Activated CD8-positive, alpha-beta memory T cell treated with anti-CD3 and anti-CD28 coated beads for 48 hours (primary cell): ENCODE data around the gene PDXDC1.
"Not testable (repeated sequence)": the region's sequence is repeated elsewhere in the genome, so short reads cannot be mapped to it uniquely, and the experiment has no call there.

Experiments
- DNase-seq, 3 experiments: peaks; one replicate each; pipeline ENCODE4 v3.0.0-alpha.2; 2020; ENCODE audit warnings: low read depth in 2 of 3, low spot score in 2 of 3

Gene PDXDC1

DNA sequence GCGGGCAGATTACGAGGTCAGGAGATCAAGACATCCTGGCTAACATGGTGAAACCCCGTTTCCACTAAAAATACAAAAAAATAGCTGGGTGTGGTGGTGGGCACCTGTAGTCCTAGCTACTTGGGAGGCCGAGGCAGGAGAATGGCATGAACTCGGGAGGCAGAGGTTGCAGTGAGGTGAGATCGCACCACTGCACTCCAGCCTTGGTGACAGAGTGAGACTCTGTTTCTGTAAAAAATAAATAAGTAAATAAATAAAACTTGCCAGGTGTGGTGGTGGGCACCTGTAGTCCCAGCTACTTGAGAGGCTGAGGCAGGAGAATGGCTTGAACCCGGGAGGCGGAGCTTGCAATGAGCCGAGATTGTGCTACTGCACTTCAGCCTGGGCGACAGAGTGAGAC is 38.1 kb downstream of the PDXDC1 start:
- DNase-seq: not testable (repeated sequence)

DNA sequence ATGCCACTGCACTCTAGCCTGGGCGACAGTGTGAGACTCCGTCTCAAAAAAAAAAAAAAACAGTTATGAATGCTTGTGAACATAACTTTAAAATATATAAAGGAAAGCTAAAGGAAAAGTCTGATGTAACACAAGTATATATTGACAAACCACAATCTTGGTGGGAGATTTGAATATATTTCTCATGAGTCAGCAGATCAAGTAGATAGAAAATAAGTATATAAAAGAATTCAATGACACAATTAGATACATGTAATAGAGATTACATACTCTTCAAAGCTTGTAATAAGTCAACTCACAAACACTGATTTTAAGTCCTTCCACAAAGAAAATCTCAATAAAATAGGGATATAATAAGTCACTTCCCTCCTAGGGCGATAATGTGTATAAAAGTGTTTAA is 40.8 kb downstream of the PDXDC1 start:
- not testable (repeated sequence) for DNase-seq

DNA sequence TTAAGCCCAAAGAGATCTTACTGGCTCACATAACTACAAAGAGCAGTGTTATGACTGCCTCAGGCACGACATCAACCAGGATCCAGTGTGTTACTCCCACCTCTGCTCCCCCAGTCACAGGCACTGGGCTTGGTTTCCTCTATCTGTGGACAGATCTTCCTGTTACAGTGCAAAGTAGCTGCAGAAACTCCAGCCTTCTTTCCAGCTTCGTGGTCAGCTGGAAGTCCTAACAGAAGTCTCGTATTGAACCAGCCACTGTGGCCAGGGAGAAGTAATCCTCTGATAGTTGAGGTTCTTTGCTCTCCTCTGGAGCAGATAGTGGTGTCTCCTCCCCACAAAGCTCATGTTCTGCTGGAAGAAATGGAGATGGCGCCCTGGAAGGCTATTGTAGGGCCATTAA is 41.5 kb downstream of the PDXDC1 start:
- DNase-seq: not testable (repeated sequence)

DNA sequence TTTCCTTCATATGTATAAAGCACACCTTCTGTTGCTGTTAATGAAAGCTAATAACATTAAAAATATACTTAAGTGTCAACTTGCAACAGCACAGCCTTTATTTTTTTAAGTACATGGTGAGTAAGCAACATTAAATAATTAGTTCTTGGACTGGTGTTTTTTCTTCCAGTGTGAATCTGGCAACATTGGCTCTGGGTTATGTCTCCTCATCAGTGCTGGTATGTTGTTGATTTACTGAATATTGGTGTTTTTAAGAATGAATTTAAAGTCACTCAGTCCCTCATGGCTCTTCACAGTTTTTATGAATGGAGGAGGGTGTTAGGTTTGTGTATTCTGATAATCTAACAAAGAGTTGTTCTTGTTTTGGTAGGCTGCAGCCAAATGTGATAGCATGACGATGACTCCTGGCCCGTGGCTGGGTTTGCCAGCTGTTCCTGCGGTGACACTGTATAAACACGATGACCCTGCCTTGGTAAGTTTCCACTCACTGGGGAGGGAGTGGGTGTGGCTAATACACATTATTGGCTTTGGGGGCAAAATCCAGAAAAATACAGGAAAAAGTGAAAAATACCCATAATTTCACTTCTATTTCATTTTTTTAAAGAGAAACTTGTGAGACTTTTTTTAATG is 42.2 kb downstream of the PDXDC1 start:
- DNase-seq: not testable (repeated sequence)

DNA sequence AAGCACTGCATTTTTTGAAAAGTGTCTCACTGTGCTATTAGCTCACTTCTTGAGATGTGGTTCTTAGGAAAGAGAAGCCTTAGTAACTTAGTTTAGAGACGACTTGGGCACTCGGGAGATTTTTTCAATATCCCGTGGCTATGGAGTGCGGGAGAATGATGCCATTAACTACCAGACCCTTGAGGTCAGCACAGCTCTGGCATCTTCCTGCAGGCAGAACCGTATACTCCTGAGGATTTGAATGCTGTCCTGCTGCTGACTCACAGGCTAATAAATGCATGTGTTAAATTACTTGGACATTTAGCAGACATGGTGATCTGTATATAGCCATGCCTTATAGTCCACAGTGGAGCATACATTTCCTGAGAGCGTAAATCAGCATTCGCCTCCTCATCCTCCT is 46.6 kb downstream of the PDXDC1 start:
- not testable (repeated sequence) for DNase-seq

DNA sequence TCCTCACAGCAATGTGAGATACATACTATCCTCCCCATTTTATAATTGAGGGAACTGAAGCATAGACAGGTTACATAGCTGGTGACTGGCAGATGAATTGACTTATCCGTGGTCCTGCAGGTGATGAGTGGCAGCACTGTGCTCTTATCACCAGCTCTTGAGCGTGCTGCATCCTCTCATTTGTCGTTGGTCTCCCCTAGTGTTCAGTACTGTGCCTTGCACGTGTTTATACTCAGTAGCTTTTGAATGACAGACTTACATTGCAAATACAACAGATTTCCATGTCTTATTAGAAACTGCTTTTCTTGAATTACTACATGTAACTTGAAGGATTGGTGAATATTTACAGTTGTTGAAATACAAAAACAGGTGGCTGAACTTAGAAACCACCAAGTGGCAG is 47.4 kb downstream of the PDXDC1 start:
- DNase-seq: not testable (repeated sequence)

DNA sequence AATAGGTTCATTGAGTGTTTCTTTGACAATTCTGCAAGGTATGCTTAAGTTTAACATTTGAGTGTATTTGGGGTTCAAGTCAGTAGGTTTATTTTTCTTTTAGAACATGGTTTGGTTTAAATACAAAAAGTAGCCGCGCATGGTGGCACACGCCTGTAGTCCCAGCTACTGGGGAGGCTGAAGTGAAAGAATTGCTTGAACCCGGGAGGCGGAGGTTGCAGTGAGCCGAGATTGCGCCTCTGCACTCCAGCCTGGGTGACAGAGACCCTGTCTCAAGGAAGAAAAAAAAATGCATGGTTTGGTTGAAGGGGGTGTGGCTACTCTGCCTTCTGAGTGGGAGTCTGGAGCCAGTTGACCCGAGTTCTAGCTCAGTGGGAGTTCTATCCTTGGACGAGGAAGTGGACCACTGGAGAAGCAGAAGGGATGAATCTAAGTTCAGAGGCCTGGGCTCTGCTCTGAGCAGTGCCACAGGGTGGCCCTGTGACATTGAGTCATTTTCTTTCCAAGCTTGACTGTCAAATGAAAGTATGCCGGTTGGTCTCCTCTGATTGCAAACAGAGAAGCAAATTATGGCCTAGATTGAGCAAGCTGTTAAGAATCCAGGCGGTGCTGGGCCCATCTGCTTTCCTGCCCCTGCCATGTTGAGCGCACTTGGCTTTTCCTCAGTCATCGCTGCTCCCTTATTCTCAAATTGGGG is 48.7 kb downstream of the PDXDC1 start:
- DNase-seq: not testable (repeated sequence)

DNA sequence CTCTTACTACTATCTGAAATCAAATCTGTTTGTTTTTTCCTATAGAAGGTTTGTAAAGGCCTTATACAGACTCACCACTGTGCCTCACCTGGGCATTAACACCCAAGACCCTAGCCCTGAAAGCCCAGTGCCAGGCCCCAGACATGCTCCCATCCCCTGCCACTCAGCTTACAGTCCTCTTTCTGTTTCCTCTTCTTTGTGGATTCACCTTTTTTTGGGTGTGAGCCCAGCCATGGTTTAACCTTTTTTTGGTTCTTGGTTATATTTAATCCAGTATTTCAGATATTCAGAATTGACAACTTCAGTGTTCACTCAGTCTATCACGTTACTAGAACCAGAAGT is 50.0 kb downstream of the PDXDC1 start:
- DNase-seq: not testable (repeated sequence)

DNA sequence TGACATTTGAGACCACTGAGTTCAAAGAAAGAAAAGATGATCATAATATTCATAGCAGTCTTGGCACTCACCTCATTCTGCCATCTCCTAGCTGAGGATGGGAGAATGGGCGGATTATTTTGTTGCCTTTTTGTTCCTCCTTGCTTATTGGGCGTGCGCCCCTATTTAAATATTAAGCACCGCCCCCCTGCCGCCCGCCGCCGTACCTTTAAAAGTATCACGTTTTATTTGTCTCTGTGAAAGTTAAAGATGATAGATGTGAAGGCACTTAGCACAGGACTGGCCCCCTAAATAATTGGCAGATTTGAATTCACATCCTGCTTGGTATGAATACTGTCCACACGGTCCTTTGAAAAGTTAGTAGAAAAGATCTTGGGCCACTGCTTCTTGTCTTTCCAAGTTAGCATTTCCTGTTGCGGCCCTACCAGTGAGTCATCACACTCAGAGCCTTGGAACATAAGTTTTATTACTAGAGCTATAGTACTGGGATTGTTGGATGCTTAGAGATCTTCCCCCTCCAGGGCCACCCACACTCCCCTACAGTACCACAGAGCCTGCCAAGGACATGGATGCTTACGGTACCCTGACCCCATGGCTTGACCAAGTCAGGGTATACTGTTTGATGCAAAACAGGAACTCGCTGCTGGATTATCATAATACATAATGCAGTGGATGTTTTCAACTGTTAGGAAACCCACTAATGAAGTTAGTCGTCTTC is 50.6 kb downstream of the PDXDC1 start:
- DNase-seq: not testable (repeated sequence)

DNA sequence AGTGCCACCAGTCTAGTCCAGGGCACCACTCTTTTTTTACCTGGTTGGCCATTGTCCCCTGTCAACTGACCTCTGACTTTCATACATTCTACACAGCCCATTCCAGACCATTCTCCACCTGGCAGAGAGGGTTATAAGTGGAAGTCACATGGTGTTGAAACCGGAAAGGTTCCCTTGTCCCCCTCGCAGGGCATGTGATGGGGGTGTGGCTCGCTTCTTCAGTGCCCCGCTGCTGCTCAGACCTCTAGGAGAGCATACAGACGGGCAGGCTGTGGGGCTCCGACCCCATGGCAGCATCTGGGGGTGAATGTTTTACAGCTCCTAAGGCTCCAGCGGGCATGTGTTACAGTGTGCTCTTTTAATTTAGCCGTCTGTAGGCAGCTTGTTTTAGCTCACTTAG is 52.2 kb downstream of the PDXDC1 start:
- DNase-seq: not testable (repeated sequence)

DNA sequence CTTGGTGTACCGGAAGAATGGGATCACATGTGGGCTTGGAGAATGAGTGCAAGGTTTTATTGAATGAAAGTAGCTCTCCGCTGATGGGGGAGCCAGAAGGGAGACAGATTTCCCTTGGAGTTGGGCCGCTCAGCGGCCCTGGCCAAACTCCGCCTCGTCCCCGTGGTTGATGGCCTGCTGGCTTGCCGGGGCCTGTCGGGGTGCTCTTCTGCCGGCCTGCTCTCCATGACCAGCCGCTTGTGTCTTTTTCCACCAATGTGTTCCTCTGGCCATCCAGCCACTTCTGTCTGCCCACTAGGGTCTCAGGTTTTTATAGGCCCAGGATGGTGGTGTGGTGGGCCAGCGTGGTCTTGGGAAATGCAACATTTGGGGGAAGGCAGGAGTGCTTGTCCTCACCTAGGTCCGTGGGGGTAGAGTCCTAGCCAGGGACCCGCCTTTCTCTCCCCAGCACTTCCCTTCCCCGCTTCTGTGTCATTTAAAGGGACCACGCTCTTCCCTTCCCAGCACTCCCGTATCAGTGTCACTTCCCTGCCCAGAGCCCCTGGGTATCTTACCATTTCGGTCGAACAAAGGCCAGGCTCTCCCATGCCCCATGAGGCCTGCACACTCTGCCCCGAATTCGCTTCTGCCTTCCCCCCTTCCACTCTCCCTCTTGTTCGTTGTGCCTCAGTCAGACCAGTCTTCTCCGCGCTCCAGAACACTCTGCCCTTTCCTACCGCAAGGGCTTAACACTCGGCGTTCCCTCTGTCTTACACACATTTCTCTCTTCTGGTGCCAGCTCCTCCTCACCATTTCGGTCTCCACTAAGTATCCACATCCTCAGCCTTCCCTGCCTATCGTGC is 52.9 kb downstream of the PDXDC1 start:
- not testable (repeated sequence) for DNase-seq

DNA sequence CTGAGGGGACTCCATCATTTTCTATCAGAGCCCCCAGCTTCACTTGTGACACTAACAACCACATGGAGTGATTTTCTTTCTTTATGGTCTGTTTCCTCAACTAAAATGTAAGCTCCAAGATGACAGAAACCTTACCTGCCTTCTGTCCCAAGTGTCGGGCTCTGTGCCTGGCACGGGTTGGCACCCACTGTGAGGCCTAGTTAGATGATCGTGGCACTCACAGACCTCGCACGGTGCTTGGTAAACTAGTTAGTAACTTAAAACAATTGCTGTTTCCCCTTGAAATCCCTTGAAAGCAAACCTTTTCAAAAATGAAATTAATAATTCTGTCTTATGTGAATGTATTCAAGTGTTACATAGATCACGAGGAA is 53.5 kb downstream of the PDXDC1 start:
- not testable (repeated sequence) for DNase-seq

DNA sequence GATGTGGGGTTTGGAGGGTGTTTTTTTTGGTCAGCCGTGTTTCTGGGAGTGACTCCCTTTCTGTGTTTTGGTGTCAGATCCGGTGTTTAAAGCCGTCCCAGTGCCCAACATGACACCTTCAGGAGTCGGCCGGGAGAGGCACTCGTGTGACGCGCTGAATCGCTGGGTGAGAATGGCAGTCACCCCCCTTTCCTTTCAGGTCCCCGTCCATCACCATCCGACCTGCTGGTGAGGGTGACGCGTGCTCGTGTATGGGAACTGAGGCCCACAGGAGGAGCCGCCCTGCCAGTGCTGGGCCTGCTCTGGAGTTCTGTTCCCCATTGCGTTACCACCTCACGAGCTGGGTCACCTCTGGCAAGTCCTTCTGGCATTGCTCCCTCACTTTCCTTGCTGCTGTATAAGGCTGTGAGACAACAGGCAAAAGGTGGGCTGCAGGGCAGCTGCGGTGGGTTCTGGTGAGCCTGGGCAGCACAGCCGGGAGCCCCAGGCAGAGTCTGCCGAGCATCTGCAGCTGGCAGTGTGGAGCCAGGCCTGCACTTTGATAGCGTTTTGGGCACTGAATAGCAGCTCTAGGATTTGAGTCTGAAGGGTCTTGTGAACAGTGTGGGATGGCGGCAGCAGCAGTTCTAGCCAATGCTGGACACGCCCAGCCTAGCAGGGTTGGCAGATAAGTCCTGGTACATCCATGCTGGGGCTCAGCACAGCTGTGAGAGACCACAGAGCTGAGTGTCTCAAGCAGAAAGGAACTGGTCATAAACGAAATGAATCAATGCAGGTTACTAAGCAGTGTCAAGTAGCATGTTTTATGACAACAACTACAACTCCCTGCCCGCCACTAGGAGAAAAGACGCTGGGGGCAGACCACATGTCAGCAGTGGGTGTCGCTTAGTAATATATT is 54.2 kb downstream of the PDXDC1 start:
- DNase-seq: not testable (repeated sequence)

DNA sequence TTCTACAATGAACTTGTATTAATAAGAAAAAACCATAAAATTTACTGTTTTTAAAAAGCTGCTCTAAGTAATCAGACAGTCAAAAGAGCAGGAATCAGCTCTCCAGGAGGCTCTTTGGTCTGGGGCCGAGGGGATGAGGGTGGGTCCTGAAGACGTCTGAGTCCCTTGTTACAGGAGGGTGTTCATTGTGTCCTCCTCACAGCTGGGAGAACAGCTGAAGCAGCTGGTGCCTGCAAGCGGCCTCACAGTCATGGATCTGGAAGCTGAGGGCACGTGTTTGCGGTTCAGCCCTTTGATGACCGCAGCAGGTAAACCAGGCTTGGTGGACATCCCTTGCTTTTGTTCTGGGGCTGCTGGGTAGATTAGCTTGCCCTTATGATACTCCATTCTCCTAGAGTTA is 54.9 kb downstream of the PDXDC1 start:
- not testable (repeated sequence) for DNase-seq

DNA sequence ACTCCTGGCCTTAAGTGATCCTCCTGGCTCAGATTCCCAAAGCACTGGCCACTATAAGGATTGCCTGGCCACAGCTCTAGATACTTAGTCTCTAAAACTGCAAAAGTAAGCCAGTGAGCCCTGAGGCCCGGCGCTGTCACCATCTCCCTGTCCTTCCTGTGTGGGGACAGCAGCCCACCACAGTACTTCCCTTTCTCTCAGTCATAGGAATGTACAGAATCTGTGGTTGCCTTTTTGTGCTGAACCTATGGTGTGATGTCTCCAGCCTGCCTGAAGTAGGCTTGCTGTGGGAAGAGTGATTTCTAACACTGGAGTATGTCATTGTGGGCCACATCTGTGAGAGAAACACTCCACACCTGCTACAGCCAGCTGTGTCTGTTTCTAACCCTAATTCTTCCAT is 56.4 kb downstream of the PDXDC1 start:
- no peak for DNase-seq

DNA sequence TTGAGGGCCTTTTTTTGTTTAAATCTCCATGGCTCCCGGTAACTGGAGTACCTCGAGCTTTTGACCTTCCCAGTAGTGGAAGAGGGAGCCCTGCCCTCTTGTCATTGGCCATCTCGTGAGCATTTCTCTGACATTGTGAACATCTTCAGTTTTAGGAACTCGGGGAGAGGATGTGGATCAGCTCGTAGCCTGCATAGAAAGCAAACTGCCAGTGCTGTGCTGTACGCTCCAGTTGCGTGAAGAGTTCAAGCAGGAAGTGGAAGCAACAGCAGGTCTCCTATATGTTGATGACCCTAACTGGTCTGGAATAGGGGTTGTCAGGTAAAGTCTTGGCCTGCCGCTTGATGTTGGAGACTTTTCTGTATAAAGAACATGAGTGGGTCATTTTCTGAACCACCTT is 56.8 kb downstream of the PDXDC1 start:
- no peak for DNase-seq

DNA sequence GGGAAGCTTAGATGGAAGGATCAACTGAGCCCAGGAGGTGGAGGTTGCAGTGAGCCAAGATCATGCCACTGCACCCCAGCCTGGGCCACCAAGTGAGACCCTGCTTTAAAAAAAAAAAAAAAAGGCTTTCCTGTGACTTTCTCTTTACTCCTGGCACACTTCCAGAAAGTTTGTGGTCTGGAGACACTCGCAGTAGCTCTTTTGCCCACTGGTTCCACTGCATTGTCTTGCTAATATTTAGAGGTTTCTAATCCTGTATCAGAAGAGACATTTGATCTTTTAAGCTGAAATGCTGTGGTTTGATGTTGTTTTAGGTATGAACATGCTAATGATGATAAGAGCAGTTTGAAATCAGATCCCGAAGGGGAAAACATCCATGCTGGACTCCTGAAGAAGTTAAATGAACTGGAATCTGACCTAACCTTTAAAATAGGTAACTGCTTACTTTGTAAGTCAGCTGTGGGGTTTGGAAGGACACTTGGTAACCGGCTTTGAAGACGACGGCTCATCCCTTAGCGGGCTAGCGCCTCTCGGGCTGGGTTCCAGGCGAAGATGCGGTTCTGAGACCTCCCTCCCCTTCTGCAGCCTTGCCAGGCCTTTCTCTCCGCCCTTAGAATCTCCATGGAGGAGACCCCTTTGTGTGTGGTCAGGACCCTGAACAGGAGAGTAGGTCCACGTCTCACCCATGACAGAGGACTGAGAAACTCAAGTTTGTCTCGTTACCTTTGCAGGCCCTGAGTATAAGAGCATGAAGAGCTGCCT is 57.9 kb downstream of the PDXDC1 start:
- DNase-seq: no peak

DNA sequence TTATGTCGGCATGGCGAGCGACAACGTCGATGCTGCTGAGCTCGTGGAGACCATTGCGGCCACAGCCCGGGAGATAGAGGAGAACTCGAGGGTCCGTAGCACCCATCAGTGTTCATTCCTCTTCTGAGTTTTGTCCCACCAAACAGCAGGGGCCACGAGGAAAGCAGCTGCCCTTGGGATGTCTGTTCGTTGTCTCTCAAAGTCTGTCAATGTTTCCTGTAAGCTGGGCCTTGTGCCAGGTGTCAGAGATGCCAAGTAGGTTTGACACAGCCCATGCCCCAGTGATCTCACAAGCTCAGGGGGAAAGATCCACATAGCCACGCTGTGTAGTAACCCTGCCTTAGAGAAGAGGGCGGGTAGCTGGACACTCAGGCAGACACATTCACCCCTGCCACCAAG is 58.5 kb downstream of the PDXDC1 start:
- no peak for DNase-seq

DNA sequence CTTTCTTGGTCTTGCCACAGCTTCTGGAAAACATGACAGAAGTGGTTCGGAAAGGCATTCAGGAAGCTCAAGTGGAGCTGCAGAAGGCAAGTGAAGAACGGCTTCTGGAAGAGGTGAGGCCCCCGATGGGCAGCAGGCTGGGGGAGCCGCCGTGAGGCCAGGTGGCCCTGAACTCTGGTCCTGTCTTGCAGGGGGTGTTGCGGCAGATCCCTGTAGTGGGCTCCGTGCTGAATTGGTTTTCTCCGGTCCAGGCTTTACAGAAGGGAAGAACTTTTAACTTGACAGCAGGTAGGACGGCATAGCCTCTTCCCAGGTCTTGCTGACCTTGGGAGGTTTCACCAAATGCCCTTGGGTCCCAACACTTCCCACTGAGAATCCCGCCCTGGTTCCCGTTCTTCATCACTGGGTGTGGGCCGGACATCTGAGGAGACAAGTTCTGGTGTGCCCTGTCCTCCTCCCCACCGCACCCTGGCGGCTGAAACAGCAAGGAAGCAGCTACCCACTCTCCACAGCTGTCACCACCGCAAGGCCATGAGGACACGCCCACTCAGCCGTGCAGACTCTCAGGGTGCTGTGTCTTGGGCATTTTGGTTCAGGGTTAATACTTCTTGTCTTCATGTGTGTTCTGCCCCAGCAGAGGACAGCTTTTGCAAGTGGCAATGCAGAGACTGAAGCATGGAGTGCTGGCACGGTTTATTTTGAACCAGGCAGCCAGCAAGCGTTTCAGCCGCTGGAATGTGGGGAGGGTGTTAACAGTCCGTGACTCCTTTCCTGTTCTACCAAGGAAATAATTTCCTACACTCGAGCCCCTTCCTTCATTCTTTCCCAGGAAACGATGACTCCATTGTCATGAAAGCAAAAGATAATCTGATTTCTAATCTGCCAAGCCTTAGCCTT is 59.7 kb downstream of the PDXDC1 start:
- DNase-seq: no peak
